Fibroblast of gingiva (primary cell): ENCODE data around the gene AGFG1.
"Not testable (repeated sequence)": the region's sequence is repeated elsewhere in the genome, so short reads cannot be mapped to it uniquely, and the experiment has no call there.

ENCODE experiments used
- DNase-seq: peaks from one replicate; pipeline ENCODE4 v3.0.0-alpha.2; 2011; ENCODE audit warnings: low read depth

AGFG1 gene

GRCh38 chr2:227499627-227500300, 27.8 kb downstream of the AGFG1 start:
- DNase-seq = no peak

GRCh38 chr2:227500301-227500630, 28.3 kb downstream of the AGFG1 start:
- DNase-seq = no peak

GRCh38 chr2:227503433-227504406, 31.8 kb downstream of the AGFG1 start:
- peak; percentile 73 for DNase-seq

GRCh38 chr2:227504700-227505099, 32.7 kb downstream of the AGFG1 start:
- no peak for DNase-seq

GRCh38 chr2:227506456-227506855, 34.5 kb downstream of the AGFG1 start:
- DNase-seq = no peak

GRCh38 chr2:227507963-227508362, 36.0 kb downstream of the AGFG1 start:
- peak; percentile 6 for DNase-seq

GRCh38 chr2:227509076-227509475, 37.1 kb downstream of the AGFG1 start:
- DNase-seq = no peak

GRCh38 chr2:227509824-227510619, 38.1 kb downstream of the AGFG1 start:
- peak; percentile 29 for DNase-seq

- DNase-seq = no peak
These were observed 38.6 kb downstream of the AGFG1 start for GRCh38 chr2:227510620-227510958.

- no peak for DNase-seq
These were observed 39.4 kb downstream of the AGFG1 start for GRCh38 chr2:227511239-227511930.

- no peak for DNase-seq
These were observed 40.0 kb downstream of the AGFG1 start for GRCh38 chr2:227511955-227512354.

- DNase-seq = no peak
These were observed 41.2 kb downstream of the AGFG1 start for GRCh38 chr2:227513113-227513512.

- no peak for DNase-seq
These were observed 43.8 kb downstream of the AGFG1 start for GRCh38 chr2:227515742-227516141.

GRCh38 chr2:227517724-227518123, 45.8 kb downstream of the AGFG1 start:
- no peak for DNase-seq

GRCh38 chr2:227518278-227518865, 46.4 kb downstream of the AGFG1 start:
- DNase-seq = peak; percentile 48

GRCh38 chr2:227521178-227521577, 49.2 kb downstream of the AGFG1 start:
- not testable (repeated sequence) for DNase-seq

GRCh38 chr2:227524665-227525064, 52.7 kb downstream of the AGFG1 start:
- DNase-seq = no peak

- DNase-seq = no peak
These were observed 55.4 kb downstream of the AGFG1 start for GRCh38 chr2:227527351-227527750.

- no peak for DNase-seq
These were observed 56.8 kb downstream of the AGFG1 start for GRCh38 chr2:227528803-227529202.

- no peak for DNase-seq
These were observed 57.9 kb downstream of the AGFG1 start for GRCh38 chr2:227529871-227530270.

- DNase-seq = no peak
These were observed 62.8 kb downstream of the AGFG1 start for GRCh38 chr2:227534714-227535113.

GRCh38 chr2:227536445-227536844, 64.5 kb downstream of the AGFG1 start:
- DNase-seq = no peak
